22Rv1 (cell line): ENCODE results near the gene MFSD8.
A peak's percentile ranks its signal among the peaks of the same experiment; 100 is the strongest.

Source experiments
- ZFX ChIP-seq: fragments of 450-650 bp; IDR thresholded peaks from 2 replicates; pipeline ENCODE4 v1.6.1; 2017; ENCODE audit warnings: antibody characterized with exemption, borderline replicate concordance
- TF ChIP-seq, protein P1 (sequence below): fragments of 450-650 bp; IDR thresholded peaks from 2 replicates; pipeline ENCODE4 v1.5.1; 2017; ENCODE audit warnings: mild to moderate bottlenecking

DNA sequence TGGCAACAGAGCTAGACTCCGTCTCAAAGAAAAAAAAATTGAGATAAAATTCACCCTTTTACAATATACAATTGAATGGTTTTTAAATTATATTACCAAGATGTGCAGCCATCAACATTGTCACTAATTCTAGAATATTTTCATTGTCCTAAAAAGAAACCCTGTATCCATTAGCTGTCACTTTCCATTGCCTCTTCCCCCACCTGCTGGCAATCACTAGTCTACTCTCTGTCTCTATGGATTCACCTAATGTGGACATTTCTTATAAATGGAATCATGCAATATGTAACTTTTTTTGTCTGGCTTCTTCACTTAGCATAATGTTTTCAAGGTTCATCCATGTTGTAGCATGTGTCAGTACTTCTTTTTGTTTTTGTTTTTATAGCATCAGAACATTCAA lies 21.0 kb upstream of the MFSD8 start:
- TF ChIP-seq, protein P1, sequence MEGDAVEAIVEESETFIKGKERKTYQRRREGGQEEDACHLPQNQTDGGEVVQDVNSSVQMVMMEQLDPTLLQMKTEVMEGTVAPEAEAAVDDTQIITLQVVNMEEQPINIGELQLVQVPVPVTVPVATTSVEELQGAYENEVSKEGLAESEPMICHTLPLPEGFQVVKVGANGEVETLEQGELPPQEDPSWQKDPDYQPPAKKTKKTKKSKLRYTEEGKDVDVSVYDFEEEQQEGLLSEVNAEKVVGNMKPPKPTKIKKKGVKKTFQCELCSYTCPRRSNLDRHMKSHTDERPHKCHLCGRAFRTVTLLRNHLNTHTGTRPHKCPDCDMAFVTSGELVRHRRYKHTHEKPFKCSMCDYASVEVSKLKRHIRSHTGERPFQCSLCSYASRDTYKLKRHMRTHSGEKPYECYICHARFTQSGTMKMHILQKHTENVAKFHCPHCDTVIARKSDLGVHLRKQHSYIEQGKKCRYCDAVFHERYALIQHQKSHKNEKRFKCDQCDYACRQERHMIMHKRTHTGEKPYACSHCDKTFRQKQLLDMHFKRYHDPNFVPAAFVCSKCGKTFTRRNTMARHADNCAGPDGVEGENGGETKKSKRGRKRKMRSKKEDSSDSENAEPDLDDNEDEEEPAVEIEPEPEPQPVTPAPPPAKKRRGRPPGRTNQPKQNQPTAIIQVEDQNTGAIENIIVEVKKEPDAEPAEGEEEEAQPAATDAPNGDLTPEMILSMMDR: peak; percentile 23
- no peak for TF ChIP-seq ZFX
